Measurements from ENCODE around the gene ZNF326.

GRCh38 chr1:89957107-89957506 is 37.8 kb upstream of the ZNF326 start:
- TF ChIP-seq POLR2A (IDR thresholded peaks at IDR 0.05; ENCODE audit: borderline replicate concordance, extremely low read depth, insufficient read depth, insufficient read length) (no peak), EGR1 (IDR thresholded peaks at IDR 0.05; ENCODE audit: low read depth) (no peak), CTCF (IDR thresholded peaks at IDR 0.05 in 2 of 3, conservative IDR thresholded peaks at IDR 0.05 in 1 of 3; ENCODE audit: borderline replicate concordance in 1 of 3, insufficient read depth in 1 of 3, low read depth in 2 of 3, low read length in 2 of 3) (no peak), REST (IDR thresholded peaks at IDR 0.05; ENCODE audit: low read depth) (no peak), JUND (IDR thresholded peaks at IDR 0.05) (no peak), ELF1 (IDR thresholded peaks at IDR 0.05; ENCODE audit: borderline replicate concordance, low read depth) (no peak), MAX (IDR thresholded peaks at IDR 0.05) (no peak), EZH2 (IDR thresholded peaks at IDR 0.05) (no peak), POLR2AphosphoS5 (IDR thresholded peaks at IDR 0.05; ENCODE audit: low read depth, low read length) (no peak), SIN3A (IDR thresholded peaks at IDR 0.05; ENCODE audit: low read depth) (no peak), ZNF274 (IDR thresholded peaks at IDR 0.05; ENCODE audit: low read depth, low read length) (no peak), RAD21 (IDR thresholded peaks at IDR 0.05; ENCODE audit: low read depth) (no peak), EZH2phosphoT487 (IDR thresholded peaks at IDR 0.05; ENCODE audit: borderline replicate concordance) (no peak)

All from HCT116 (cell line).